HCT116 (cell line): ENCODE results near the gene ERRFI1. TPM values are rescaled to one million over a fixed set of nuclear protein-coding genes. Genes with fewer than 3 reads are reported as not detected.

Experiments used
- ATAC-seq: fragments of 200-7000 bp; cut with Tn5 transposase; 2 replicates; pipeline ENCODE4 v1.9.1; 2020; ENCODE audit warnings: mild to moderate bottlenecking, moderate library complexity
- BruUV-seq: library from RNA; stranded (reverse); fragments of 400-500 nt; replicated peaks from 2 replicates; lab custom pipeline; 2021; lab: Mats Ljungman, UMichigan
- CTCF ChIA-PET: fragments of 300-600 bp; sonication (Branson Sonifier 250); formaldehyde crosslinking; loops from one replicate; lab custom pipeline; 2021; ENCODE audit warnings: antibody characterized with exemption; lab: Charles Lee
- POLR2A ChIA-PET: fragments of 300-600, 350-600 bp; sonication (Branson Sonifier 250); formaldehyde crosslinking; loops from one replicate; lab custom pipeline; 2021; ENCODE audit warnings: antibody characterized with exemption; lab: Charles Lee
- RAD21 ChIA-PET, 2 experiments: fragments of 300-600 bp; sonication (Branson Sonifier 250); formaldehyde crosslinking; loops; one replicate each; lab custom pipeline; 2023; ENCODE audit warnings: low total read pairs in 2 of 2; ENCODE audit not compliant: uncharacterized antibody in 2 of 2, unreplicated experiment in 2 of 2, low non-redundant PET in 1 of 2; lab: Charles Lee
- DNase-seq: peaks from one replicate; pipeline ENCODE4 v3.0.0-alpha.2; 2010; ENCODE audit warnings: low read depth, low spot score
- H2AFZ ChIP-seq: fragments of 200-600 bp; shearing (Covaris generic), sonication (generic); 2 replicates; pipeline ENCODE4 v1.6.1; 2017; ENCODE audit warnings: low read depth, mixed run types, mixed read lengths, antibody characterized with exemption, low read length; ENCODE audit not compliant: poor library complexity, severe bottlenecking
- H3K27ac ChIP-seq: 2 replicates; pipeline ENCODE4 v1.5.1; 2012; ENCODE audit warnings: low read depth, low read length
- H3K27me3 ChIP-seq: fragments of 200-600 bp; sonication (generic); 2 replicates; pipeline ENCODE4 v1.6.1; 2016; ENCODE audit warnings: mixed run types, low read length, mixed read lengths; ENCODE audit not compliant: insufficient read depth
- H3K36me3 ChIP-seq, 2 experiments: fragments of 200-500 bp in 1 of 2; fragments of 200-600 bp in 1 of 2; sonication (Bioruptor generic) in 1 of 2; sonication (generic) in 1 of 2; 2 replicates each; pipeline versions ENCODE4 v1.5.1 to v1.6.1; 2014 to 2016; ENCODE audit warnings: low read length in 2 of 2, inconsistent platforms in 1 of 2, mixed read lengths in 1 of 2, mixed run types in 1 of 2; ENCODE audit not compliant: insufficient read depth in 2 of 2, control insufficient read depth in 1 of 2
- H3K4me1 ChIP-seq, 2 experiments: fragments of 200-600 bp in 1 of 2; sonication (generic) in 1 of 2; 2 replicates each; pipeline versions ENCODE4 v1.5.1 to v1.6.1; 2012 to 2017; ENCODE audit warnings: low read length in 2 of 2, inconsistent platforms in 1 of 2, mild to moderate bottlenecking in 1 of 2, mixed read lengths in 1 of 2, mixed run types in 1 of 2, moderate library complexity in 1 of 2; ENCODE audit not compliant: insufficient read depth in 2 of 2, control insufficient read depth in 1 of 2
- H3K4me2 ChIP-seq: fragments of 200-600 bp; sonication (generic); 2 replicates; pipeline ENCODE4 v1.6.1; 2017; ENCODE audit warnings: mixed run types, low read length, mixed read lengths
- H3K4me3 ChIP-seq, 2 experiments: fragments of 200-600 bp in 1 of 2; sonication (generic) in 1 of 2; replicated peaks in 1 of 2; 2 replicates each; pipeline ENCODE4 v1.5.1; 2011 to 2016; ENCODE audit warnings: low read length in 2 of 2, control low read depth in 1 of 2, low read depth in 1 of 2, mild to moderate bottlenecking in 1 of 2, mixed read lengths in 1 of 2, mixed run types in 1 of 2
- H3K79me2 ChIP-seq: fragments of 200-600 bp; sonication (generic); 2 replicates; pipeline ENCODE4 v1.6.1; 2017; ENCODE audit warnings: mild to moderate bottlenecking, mixed run types, low read length, moderate library complexity, mixed read lengths; ENCODE audit not compliant: insufficient read depth
- H3K9ac ChIP-seq: fragments of 200-600 bp; sonication (generic); 2 replicates; pipeline ENCODE4 v1.6.1; 2016; ENCODE audit warnings: low read length, mixed read lengths
- H3K9me2 ChIP-seq: fragments of 200-600 bp; sonication (generic), shearing (Covaris generic); 2 replicates; pipeline ENCODE4 v1.6.1; 2017; ENCODE audit warnings: mixed run types, mild to moderate bottlenecking, moderate library complexity; ENCODE audit not compliant: insufficient read depth
- H3K9me3 ChIP-seq, 2 experiments: fragments of 200-500 bp in 1 of 2; fragments of 200-600 bp in 1 of 2; sonication (Bioruptor generic) in 1 of 2; sonication (generic) in 1 of 2; 2 replicates each; pipeline ENCODE4 v1.6.1; 2014 to 2017; ENCODE audit warnings: low read length in 2 of 2, mixed read lengths in 2 of 2, inconsistent platforms in 1 of 2, low read depth in 1 of 2, mild to moderate bottlenecking in 1 of 2, mixed run types in 1 of 2, moderate library complexity in 1 of 2; ENCODE audit not compliant: control insufficient read depth in 1 of 2, insufficient read depth in 1 of 2
- H4K20me1 ChIP-seq: fragments of 200-600 bp; sonication (generic), shearing (Covaris generic); 2 replicates; pipeline ENCODE4 v1.6.1; 2017; ENCODE audit warnings: mixed run types, mild to moderate bottlenecking, moderate library complexity; ENCODE audit not compliant: insufficient read depth
- CBX3 ChIP-seq: IDR thresholded peaks from 2 replicates; pipeline ENCODE4 v1.6.1; 2012; ENCODE audit warnings: low read depth
- ELF1 ChIP-seq: IDR thresholded peaks from 2 replicates; pipeline ENCODE4 v1.6.1; 2012; ENCODE audit warnings: low read depth, borderline replicate concordance
- POLR2AphosphoS5 ChIP-seq: IDR thresholded peaks from 2 replicates; pipeline ENCODE4 v1.6.1; 2011; ENCODE audit warnings: mild to moderate bottlenecking, low read depth, low read length, moderate library complexity
- RAD21 ChIP-seq: IDR thresholded peaks from 2 replicates; pipeline ENCODE4 v1.6.1; 2012; ENCODE audit warnings: low read depth, mild to moderate bottlenecking
- SRF ChIP-seq: IDR thresholded peaks from 2 replicates; pipeline ENCODE4 v1.6.1; 2012; ENCODE audit warnings: low read depth
- ZFX ChIP-seq: fragments of 450-650 bp; IDR thresholded peaks from 2 replicates; pipeline ENCODE4 v1.6.1; 2017
- ZNF274 ChIP-seq: fragments of 200-500 bp; sonication (Bioruptor generic); IDR thresholded peaks from 2 replicates; pipeline ENCODE4 v1.6.1; 2014; ENCODE audit warnings: mild to moderate bottlenecking, low read depth, low read length, inconsistent platforms
- intact Hi-C: fragments of 100-400 bp; cut with micrococcal nuclease; formaldehyde crosslinking; loops from 2 replicates; pipeline ENCODE4 v1.10.0; 2022
- total RNA-seq: library from RNA; stranded (reverse); gene quantifications from one replicate; pipeline ENCODE4 v1.2.1, GENCODE V29; 2021; ENCODE audit not compliant: unreplicated experiment
- TF ChIP-seq, protein P1 (sequence below), 3 experiments: fragments of 200-600 bp in 1 of 3; sonication (generic) in 1 of 3; IDR thresholded peaks in 2 of 3; conservative IDR thresholded peaks in 1 of 3; 2 replicates each; pipeline ENCODE4 v1.5.1; 2012 to 2017; ENCODE audit warnings: low read depth in 2 of 3, low read length in 2 of 3, antibody characterized with exemption in 1 of 3, borderline replicate concordance in 1 of 3, control low read depth in 1 of 3, mild to moderate bottlenecking in 1 of 3, mixed read lengths in 1 of 3, mixed run types in 1 of 3, moderate library complexity in 1 of 3; ENCODE audit not compliant: insufficient read depth in 1 of 3

ERRFI1 gene
- total RNA-seq, 1 experiment from 2014 or later: 777 TPM

GRCh38 chr1:7980984-7981383 lies 45.1 kb downstream of the ERRFI1 start:
- Histone ChIP-seq H3K79me2 (peaks cover 48% of the 10 kb centered on the region), H3K9me2 (no peaks in the 10 kb centered on the region), H2AFZ (no peak overlapping the region), H4K20me1 (no peaks in the 10 kb centered on the region), H3K4me1 (no peaks in the 10 kb centered on the region), H3K4me3 (no peak overlapping the region), H3K36me3 (peaks cover 49 to 52% of the 10 kb centered on the region in 2 experiments), H3K9me3 (no peaks in the 10 kb centered on the region), H3K9ac (no peak overlapping the region), H3K4me2 (no peak overlapping the region), H3K27me3 (no peaks in the 10 kb centered on the region), H3K27ac (peak overlapping the region; percentile 24; the same call in 1 of the 2 replicates)
- TF ChIP-seq RAD21: no peak
- no peak for TF ChIP-seq ELF1
- ChIA-PET POLR2A (interaction anchor here (1.2 kb wide), 1 partner anchor 40 kb away, joined by 3 read pairs; no protein-coding TSS in a partner anchor), RAD21 (no interaction called here), CTCF (interaction anchor here (1.2 to 1.5 kb wide), 3 partner anchors 333 to 370 kb away, joined by 3 to 7 read pairs (median 4); no protein-coding TSS in a partner anchor)
- DNase-seq (no peak), ATAC-seq (no peak)
- BruUV-seq: no TSS peak
- intact Hi-C loops: no loop called here

DNA sequence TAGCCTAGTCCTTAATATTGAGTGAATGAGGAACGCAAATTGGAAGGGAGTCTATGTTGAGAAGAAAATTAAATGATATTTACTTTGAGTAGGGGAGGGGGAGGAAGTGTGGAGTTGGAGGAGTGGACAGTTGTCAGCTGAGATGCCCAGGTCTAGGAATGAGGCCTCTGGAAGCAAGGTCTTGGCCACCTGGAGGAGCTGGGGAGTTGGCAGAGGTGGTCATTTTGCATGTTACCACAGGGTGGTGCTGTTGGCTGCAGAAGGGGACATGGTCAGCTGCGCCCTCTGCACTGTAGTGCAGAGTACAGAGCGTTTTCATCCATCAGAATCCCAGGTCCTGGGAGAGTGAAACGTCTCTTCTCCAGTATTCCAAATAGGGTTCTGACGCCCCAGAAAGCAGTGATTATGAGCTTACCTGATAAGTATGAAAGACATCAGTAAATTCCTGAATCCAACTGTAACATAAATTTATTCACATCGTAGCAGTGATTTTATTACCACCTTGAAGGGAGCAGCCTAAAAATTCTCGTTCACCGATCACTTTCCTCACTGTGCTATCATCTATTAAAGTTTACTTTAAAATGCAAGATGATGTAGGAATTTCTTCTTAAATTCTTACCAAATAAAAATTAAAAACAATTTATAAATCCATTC lies 50.8 kb downstream of the ERRFI1 start:
- H3K4me1 ChIP-seq: peaks cover 0 to 3% of the 10 kb centered on the region in 2 experiments; a peak in 1 of 4 replicates
- no peak overlapping the region for H3K27ac ChIP-seq
- no peak overlapping the region for H3K4me2 ChIP-seq
- peaks cover 42 to 45% of the 10 kb centered on the region in 2 experiments for H3K36me3 ChIP-seq
- ChIA-PET POLR2A (interaction anchor here (0.6 to 1.2 kb wide), 3 partner anchors 339 to 372 kb away, joined by 3 to 4 read pairs (median 4); no protein-coding TSS in a partner anchor), CTCF (interaction anchor here (0.6 to 3.7 kb wide), 20 partner anchors 8 to 874 kb away, joined by 3 to 62 read pairs (median 5); no protein-coding TSS in a partner anchor), RAD21 (interaction anchor here (0.5 to 1.7 kb wide), 11 partner anchors 30 to 375 kb away, joined by 3 to 15 read pairs (median 4); no protein-coding TSS in a partner anchor)
- H3K9ac ChIP-seq: no peak overlapping the region
- peaks cover 57% of the 10 kb centered on the region for H3K79me2 ChIP-seq
- H3K27me3 ChIP-seq: no peaks in the 10 kb centered on the region
- H3K9me3 ChIP-seq: no peaks in the 10 kb centered on the region
- peak; percentile 100 for ATAC-seq
- BruUV-seq: no TSS peak
- intact Hi-C loops: loop anchor here (1.0 to 10.0 kb wide), 3 partner anchors 339 to 739 kb away; no protein-coding TSS in a partner anchor
- no peak overlapping the region for H2AFZ ChIP-seq
- peak; percentile 68 for DNase-seq
- no peak overlapping the region for H3K4me3 ChIP-seq
- TF ChIP-seq ZFX (no peak), SRF (no peak), ZNF274 (no peak), CBX3 (peak; percentile 51; the same call in 1 of the 2 replicates), POLR2AphosphoS5 (peak; percentile 57), RAD21 (peak; percentile 97)
- TF ChIP-seq, protein P1, sequence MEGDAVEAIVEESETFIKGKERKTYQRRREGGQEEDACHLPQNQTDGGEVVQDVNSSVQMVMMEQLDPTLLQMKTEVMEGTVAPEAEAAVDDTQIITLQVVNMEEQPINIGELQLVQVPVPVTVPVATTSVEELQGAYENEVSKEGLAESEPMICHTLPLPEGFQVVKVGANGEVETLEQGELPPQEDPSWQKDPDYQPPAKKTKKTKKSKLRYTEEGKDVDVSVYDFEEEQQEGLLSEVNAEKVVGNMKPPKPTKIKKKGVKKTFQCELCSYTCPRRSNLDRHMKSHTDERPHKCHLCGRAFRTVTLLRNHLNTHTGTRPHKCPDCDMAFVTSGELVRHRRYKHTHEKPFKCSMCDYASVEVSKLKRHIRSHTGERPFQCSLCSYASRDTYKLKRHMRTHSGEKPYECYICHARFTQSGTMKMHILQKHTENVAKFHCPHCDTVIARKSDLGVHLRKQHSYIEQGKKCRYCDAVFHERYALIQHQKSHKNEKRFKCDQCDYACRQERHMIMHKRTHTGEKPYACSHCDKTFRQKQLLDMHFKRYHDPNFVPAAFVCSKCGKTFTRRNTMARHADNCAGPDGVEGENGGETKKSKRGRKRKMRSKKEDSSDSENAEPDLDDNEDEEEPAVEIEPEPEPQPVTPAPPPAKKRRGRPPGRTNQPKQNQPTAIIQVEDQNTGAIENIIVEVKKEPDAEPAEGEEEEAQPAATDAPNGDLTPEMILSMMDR (IDR thresholded peaks at IDR 0.05 in 2 of 3, conservative IDR thresholded peaks at IDR 0.05 in 1 of 3; ENCODE audit: borderline replicate concordance in 1 of 3, insufficient read depth in 1 of 3, low read depth in 2 of 3, low read length in 2 of 3): peak; percentile 95 to 99 (median 99)
- no peaks in the 10 kb centered on the region for H4K20me1 ChIP-seq
- no peaks in the 10 kb centered on the region for H3K9me2 ChIP-seq
